Gastrocnemius medialis (tissue), 4 donors: ENCODE data around the gene ZBP1.

ENCODE experiments used
- CTCF ChIP-seq, 5 experiments: fragments of 450-650 bp in 3 of 5; fragments of 200-600 bp in 2 of 5; sonication (generic) in 2 of 5; IDR thresholded peaks in 4 of 5; conservative IDR thresholded peaks in 1 of 5; 1 replicate in 4 of 5; 2 replicates in 1 of 5; pipeline ENCODE4 v1.5.1; 2016 to 2019; ENCODE audit warnings: antibody characterized with exemption in 5 of 5, mild to moderate bottlenecking in 3 of 5, moderate library complexity in 3 of 5
- POLR2A ChIP-seq, 2 donors: fragments of 450-650 bp; IDR thresholded peaks; one replicate each; pipeline ENCODE4 v1.6.1; 2017; ENCODE audit warnings: antibody characterized with exemption in 2 of 2, mild to moderate bottlenecking in 2 of 2, moderate library complexity in 2 of 2

GRCh38 chr20:57666106-57666833 is 46.0 kb upstream of the ZBP1 start:
- no peak for TF ChIP-seq CTCF (IDR thresholded peaks at IDR 0.05 in 4 of 5, conservative IDR thresholded peaks at IDR 0.05 in 1 of 5)
- TF ChIP-seq POLR2A (IDR thresholded peaks at IDR 0.05): no peak
